Suprapubic skin (tissue), 4 donors: ENCODE measurements around the gene KIF4A.

Experiments used
- CTCF ChIP-seq, 2 donors: fragments of 200-600 bp in 1 of 2; fragments of 450-650 bp in 1 of 2; sonication (generic) in 1 of 2; IDR thresholded peaks; one replicate each; pipeline ENCODE4 v1.5.1; 2016 to 2019; ENCODE audit warnings: antibody characterized with exemption in 2 of 2, mild to moderate bottlenecking in 1 of 2, moderate library complexity in 1 of 2
- EP300 ChIP-seq: sonication (generic); formaldehyde crosslinking; IDR thresholded peaks from one replicate; pipeline ENCODE4 v1.6.1; 2017; ENCODE audit warnings: antibody characterized with exemption
- POLR2A ChIP-seq, 2 donors: fragments of 450-650 bp; IDR thresholded peaks; one replicate each; pipeline ENCODE4 v1.6.1; 2017; ENCODE audit warnings: antibody characterized with exemption in 2 of 2, mild to moderate bottlenecking in 2 of 2, moderate library complexity in 2 of 2
- POLR2AphosphoS5 ChIP-seq, 3 donors: sonication (generic); formaldehyde crosslinking; IDR thresholded peaks; one replicate each; pipeline ENCODE4 v1.6.1; 2017; ENCODE audit warnings: antibody characterized with exemption in 3 of 3

- TF ChIP-seq POLR2A (IDR thresholded peaks at IDR 0.05) (no peak), CTCF (IDR thresholded peaks at IDR 0.05) (no peak), EP300 (no peak), POLR2AphosphoS5 (IDR thresholded peaks at IDR 0.05) (no peak)
Observed at GRCh38 chrX:70426286-70427278, 136.7 kb downstream of the KIF4A start.
